Measurements from ENCODE around the gene LRRC41. TPM values are rescaled to one million over a fixed set of nuclear protein-coding genes. Genes with fewer than 3 reads are reported as not detected.

Gene LRRC41
- total and polyA plus RNA-seq, 2 donors (not counting 1 experiment from before 2014, with no cell fraction given), result 55.3 to 89.0 TPM

- Histone ChIP-seq H4K20me1 (ENCODE audit: control insufficient read depth, extremely low read depth, insufficient read depth, low read length) (no peaks in the 10 kb centered on the region), H2AFZ (ENCODE audit: low read length) (no peak overlapping the region), H3K4me2 (ENCODE audit: extremely low read depth, insufficient read depth, low read length) (no peak overlapping the region), H3K27ac (ENCODE audit: insufficient read depth, low read length) (no peak overlapping the region), H3K4me3 (replicated peaks in 1 of 4; ENCODE audit: control extremely low read depth in 1 of 4, insufficient read depth in 1 of 4, low read depth in 3 of 4, low read length in 4 of 4) (no peak overlapping the region), H3K9me3 (ENCODE audit: control insufficient read depth, insufficient read depth, low read depth, low read length) (no peaks in the 10 kb centered on the region), H3K9ac (ENCODE audit: insufficient read depth, low read length) (no peak overlapping the region), H3K79me2 (ENCODE audit: control insufficient read depth, insufficient read depth, low read length) (no peaks in the 10 kb centered on the region), H3K27me3 (ENCODE audit: control insufficient read depth, insufficient read depth, low read length) (no peaks in the 10 kb centered on the region), H3K4me1 (ENCODE audit: control insufficient read depth, extremely low read depth, insufficient read depth, low read length) (no peaks in the 10 kb centered on the region), H3K36me3 (ENCODE audit: control insufficient read depth, insufficient read depth, low read length) (peaks cover 10% of the 10 kb centered on the region)
- TF ChIP-seq EZH2 (IDR thresholded peaks at IDR 0.05; ENCODE audit: low read length, missing control alignments), result no peak
- TF ChIP-seq, protein P1, sequence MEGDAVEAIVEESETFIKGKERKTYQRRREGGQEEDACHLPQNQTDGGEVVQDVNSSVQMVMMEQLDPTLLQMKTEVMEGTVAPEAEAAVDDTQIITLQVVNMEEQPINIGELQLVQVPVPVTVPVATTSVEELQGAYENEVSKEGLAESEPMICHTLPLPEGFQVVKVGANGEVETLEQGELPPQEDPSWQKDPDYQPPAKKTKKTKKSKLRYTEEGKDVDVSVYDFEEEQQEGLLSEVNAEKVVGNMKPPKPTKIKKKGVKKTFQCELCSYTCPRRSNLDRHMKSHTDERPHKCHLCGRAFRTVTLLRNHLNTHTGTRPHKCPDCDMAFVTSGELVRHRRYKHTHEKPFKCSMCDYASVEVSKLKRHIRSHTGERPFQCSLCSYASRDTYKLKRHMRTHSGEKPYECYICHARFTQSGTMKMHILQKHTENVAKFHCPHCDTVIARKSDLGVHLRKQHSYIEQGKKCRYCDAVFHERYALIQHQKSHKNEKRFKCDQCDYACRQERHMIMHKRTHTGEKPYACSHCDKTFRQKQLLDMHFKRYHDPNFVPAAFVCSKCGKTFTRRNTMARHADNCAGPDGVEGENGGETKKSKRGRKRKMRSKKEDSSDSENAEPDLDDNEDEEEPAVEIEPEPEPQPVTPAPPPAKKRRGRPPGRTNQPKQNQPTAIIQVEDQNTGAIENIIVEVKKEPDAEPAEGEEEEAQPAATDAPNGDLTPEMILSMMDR (conservative IDR thresholded peaks at IDR 0.05 in 1 of 2, IDR thresholded peaks at IDR 0.05 in 1 of 2; ENCODE audit: low read depth in 1 of 2, low read length in 2 of 2), result no peak
- DNase-seq (ENCODE audit: low read depth in 2 of 2), result no peak
These were observed 34.8 kb downstream of the LRRC41 start for GRCh38 chr1:46268578-46268977.

- Histone ChIP-seq H2AFZ (ENCODE audit: low read length) (no peak overlapping the region), H3K9me3 (ENCODE audit: control insufficient read depth, insufficient read depth, low read depth, low read length) (no peaks in the 10 kb centered on the region), H3K9ac (ENCODE audit: insufficient read depth, low read length) (no peak overlapping the region), H3K79me2 (ENCODE audit: control insufficient read depth, insufficient read depth, low read length) (no peaks in the 10 kb centered on the region), H3K4me1 (ENCODE audit: control insufficient read depth, extremely low read depth, insufficient read depth, low read length) (no peaks in the 10 kb centered on the region), H4K20me1 (ENCODE audit: control insufficient read depth, extremely low read depth, insufficient read depth, low read length) (no peaks in the 10 kb centered on the region), H3K27ac (ENCODE audit: insufficient read depth, low read length) (no peak overlapping the region), H3K27me3 (ENCODE audit: control insufficient read depth, insufficient read depth, low read length) (no peaks in the 10 kb centered on the region), H3K36me3 (ENCODE audit: control insufficient read depth, insufficient read depth, low read length) (peaks cover 11% of the 10 kb centered on the region), H3K4me2 (ENCODE audit: extremely low read depth, insufficient read depth, low read length) (no peak overlapping the region), H3K4me3 (replicated peaks in 1 of 4; ENCODE audit: control extremely low read depth in 1 of 4, insufficient read depth in 1 of 4, low read depth in 3 of 4, low read length in 4 of 4) (no peak overlapping the region)
- no peak for TF ChIP-seq EZH2 (IDR thresholded peaks at IDR 0.05; ENCODE audit: low read length, missing control alignments)
- TF ChIP-seq, protein P1 (conservative IDR thresholded peaks at IDR 0.05 in 1 of 2, IDR thresholded peaks at IDR 0.05 in 1 of 2; ENCODE audit: low read depth in 1 of 2, low read length in 2 of 2), result no peak
- DNase-seq (ENCODE audit: low read depth in 2 of 2), result no peak
These were observed 40.3 kb downstream of the LRRC41 start for GRCh38 chr1:46263146-46263545.

GRCh38 chr1:46262508-46262907 lies 40.9 kb downstream of the LRRC41 start:
- H4K20me1 ChIP-seq (ENCODE audit: control insufficient read depth, extremely low read depth, insufficient read depth, low read length), result no peaks in the 10 kb centered on the region
- H3K79me2 ChIP-seq (ENCODE audit: control insufficient read depth, insufficient read depth, low read length), result no peaks in the 10 kb centered on the region
- H3K27me3 ChIP-seq (ENCODE audit: control insufficient read depth, insufficient read depth, low read length), result no peaks in the 10 kb centered on the region
- H3K4me1 ChIP-seq (ENCODE audit: control insufficient read depth, extremely low read depth, insufficient read depth, low read length), result no peaks in the 10 kb centered on the region
- no peak overlapping the region for H3K27ac ChIP-seq (ENCODE audit: insufficient read depth, low read length)
- H2AFZ ChIP-seq (ENCODE audit: low read length), result no peak overlapping the region
- H3K9ac ChIP-seq (ENCODE audit: insufficient read depth, low read length), result no peak overlapping the region
- TF ChIP-seq, protein P1 (conservative IDR thresholded peaks at IDR 0.05 in 1 of 2, IDR thresholded peaks at IDR 0.05 in 1 of 2; ENCODE audit: low read depth in 1 of 2, low read length in 2 of 2), result no peak
- TF ChIP-seq EZH2 (IDR thresholded peaks at IDR 0.05; ENCODE audit: low read length, missing control alignments), result no peak
- no peak overlapping the region for H3K4me3 ChIP-seq (replicated peaks in 1 of 4; ENCODE audit: control extremely low read depth in 1 of 4, insufficient read depth in 1 of 4, low read depth in 3 of 4, low read length in 4 of 4)
- no peaks in the 10 kb centered on the region for H3K9me3 ChIP-seq (ENCODE audit: control insufficient read depth, insufficient read depth, low read depth, low read length)
- no peak for DNase-seq (ENCODE audit: low read depth in 2 of 2)
- H3K4me2 ChIP-seq (ENCODE audit: extremely low read depth, insufficient read depth, low read length), result no peak overlapping the region
- H3K36me3 ChIP-seq (ENCODE audit: control insufficient read depth, insufficient read depth, low read length), result peaks cover 11% of the 10 kb centered on the region
